ENCODE data around the gene AKIRIN2. TPM values are rescaled to one million over a fixed set of nuclear protein-coding genes. Genes with fewer than 3 reads are reported as not detected.

AKIRIN2 gene
- total and polyA plus RNA-seq, 11 donors, result 15.2 to 54.7 (median 40.7) TPM

DNA sequence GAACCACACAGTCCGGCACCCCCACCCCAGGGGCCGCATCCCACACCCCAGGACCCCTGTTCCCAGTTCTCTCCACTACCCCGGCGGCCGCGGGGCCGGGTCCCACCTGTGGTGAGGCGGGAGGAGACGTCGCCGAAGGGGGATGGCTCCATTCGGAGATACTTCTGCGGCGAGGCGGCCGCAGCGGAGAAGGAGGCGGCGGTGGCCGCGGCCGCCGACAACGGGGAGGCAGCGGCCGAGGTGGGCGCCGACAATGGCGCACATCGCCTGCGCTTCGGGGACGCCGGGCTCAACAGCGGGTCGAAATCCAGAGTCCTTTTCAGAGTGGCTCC, 723 bp downstream of the AKIRIN2 start:
- no peaks in the 10 kb centered on the region for H3K9me3 ChIP-seq
- peak overlapping the region; percentile 82 to 99 (median 96) for H3K27ac ChIP-seq
- intact Hi-C loops (cut with DNase I), result loop anchor here in 6 of 10 donors (2.0 to 10.0 kb wide), 6 partner anchors 91 to 547 kb away; partner anchors contain the start of genes ORC3 (in 3 of the 6), SLC35A1 (in 2 of the 6), ZNF292 (in 2 of the 6) and RARS2 (in 1 of the 6)
- TF ChIP-seq, protein P1, sequence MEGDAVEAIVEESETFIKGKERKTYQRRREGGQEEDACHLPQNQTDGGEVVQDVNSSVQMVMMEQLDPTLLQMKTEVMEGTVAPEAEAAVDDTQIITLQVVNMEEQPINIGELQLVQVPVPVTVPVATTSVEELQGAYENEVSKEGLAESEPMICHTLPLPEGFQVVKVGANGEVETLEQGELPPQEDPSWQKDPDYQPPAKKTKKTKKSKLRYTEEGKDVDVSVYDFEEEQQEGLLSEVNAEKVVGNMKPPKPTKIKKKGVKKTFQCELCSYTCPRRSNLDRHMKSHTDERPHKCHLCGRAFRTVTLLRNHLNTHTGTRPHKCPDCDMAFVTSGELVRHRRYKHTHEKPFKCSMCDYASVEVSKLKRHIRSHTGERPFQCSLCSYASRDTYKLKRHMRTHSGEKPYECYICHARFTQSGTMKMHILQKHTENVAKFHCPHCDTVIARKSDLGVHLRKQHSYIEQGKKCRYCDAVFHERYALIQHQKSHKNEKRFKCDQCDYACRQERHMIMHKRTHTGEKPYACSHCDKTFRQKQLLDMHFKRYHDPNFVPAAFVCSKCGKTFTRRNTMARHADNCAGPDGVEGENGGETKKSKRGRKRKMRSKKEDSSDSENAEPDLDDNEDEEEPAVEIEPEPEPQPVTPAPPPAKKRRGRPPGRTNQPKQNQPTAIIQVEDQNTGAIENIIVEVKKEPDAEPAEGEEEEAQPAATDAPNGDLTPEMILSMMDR (IDR thresholded peaks at IDR 0.05), result no peak
- no peak for TF ChIP-seq POLR2A (IDR thresholded peaks at IDR 0.05)
- peaks cover 0 to 3% (median 0%) of the 10 kb centered on the region in 9 donors for H3K36me3 ChIP-seq
- ATAC-seq, result peak in 2 of 4 donors; percentile 5 to 10
- no peaks in the 10 kb centered on the region for H3K27me3 ChIP-seq
- H3K4me1 ChIP-seq, result peaks cover 0 to 46% (median 22%) of the 10 kb centered on the region in 12 donors
- H3K4me3 ChIP-seq, result peak overlapping the region; percentile 56 to 99 (median 86)
- WGBS, 4 donors, result 0 to 1% (median 1%) methylated on average over 26 to 36 of the region's 36 CpGs
- DNase-seq, result peak in 2 of 5 donors; percentile 40 to 75

DNA sequence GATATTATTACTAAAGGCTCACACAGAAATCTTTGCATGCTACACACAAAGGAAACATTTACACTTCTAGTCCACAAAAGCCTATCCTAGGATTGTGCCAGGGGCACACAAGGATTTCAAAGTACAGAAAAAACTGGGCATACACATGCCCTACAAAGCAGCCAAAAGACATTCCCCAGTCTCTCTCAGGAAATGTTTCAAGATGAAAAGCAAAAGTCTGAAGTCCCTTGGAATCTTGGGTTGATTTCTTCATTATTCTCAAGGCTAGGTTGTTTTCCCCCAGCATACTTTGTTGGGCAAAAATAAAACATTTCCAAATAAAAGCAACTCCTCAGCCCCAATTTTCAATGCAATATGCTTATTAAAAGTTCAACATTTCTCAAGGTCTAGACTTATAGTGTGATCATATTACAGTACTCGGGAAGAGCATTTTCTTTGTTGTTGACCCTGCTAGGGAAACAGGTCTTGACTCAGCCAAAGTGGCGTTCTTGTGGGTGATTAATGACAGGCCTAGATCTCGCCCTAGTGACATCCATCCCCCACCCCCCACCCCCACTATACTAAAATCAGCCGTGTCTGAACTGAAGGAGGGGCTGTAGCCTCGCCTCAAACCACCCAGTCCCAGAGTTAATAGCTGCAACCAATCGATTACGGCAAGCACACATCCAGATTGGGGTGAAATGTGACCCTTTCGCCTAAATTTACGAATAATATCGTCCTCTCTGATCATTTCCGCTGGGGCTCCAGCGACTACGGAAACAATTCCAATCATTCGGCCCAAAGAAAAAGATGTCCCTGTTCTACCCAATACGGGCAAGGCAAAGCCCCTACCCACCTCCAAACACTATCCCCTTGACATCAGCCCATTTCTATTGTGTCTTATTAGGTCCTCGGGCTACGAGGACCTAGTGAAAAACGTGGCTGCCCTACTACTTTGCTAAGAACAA, 1.4 kb downstream of the AKIRIN2 start:
- H3K27me3 ChIP-seq, result no peaks in the 10 kb centered on the region
- peak overlapping the region; percentile 56 to 99 (median 86) for H3K4me3 ChIP-seq
- no peaks in the 10 kb centered on the region for H3K9me3 ChIP-seq
- DNase-seq, result peak in 3 of 5 donors; percentile 21 to 46 (median 40)
- ATAC-seq, result peak; percentile 11 to 33 (median 28)
- H3K4me1 ChIP-seq, result peaks cover 0 to 49% (median 29%) of the 10 kb centered on the region in 12 donors
- WGBS, 4 donors, result 0 to 1% (median 1%) methylated on average over 17 to 18 of the region's 18 CpGs
- H3K27ac ChIP-seq, result peak overlapping the region; percentile 82 to 99 (median 96)
- H3K36me3 ChIP-seq, result peaks cover 0 to 3% (median 0%) of the 10 kb centered on the region in 9 donors
- intact Hi-C loops (cut with DNase I), result loop anchor here in 6 of 10 donors (2.0 to 10.0 kb wide), 6 partner anchors 92 to 546 kb away; partner anchors contain the start of genes ORC3 (in 3 of the 6), SLC35A1 (in 2 of the 6), ZNF292 (in 2 of the 6) and RARS2 (in 1 of the 6)
- TF ChIP-seq, protein P1 (IDR thresholded peaks at IDR 0.05), result peak in 1 of 12 donors; percentile 11
- TF ChIP-seq POLR2A (IDR thresholded peaks at IDR 0.05), result no peak

DNA sequence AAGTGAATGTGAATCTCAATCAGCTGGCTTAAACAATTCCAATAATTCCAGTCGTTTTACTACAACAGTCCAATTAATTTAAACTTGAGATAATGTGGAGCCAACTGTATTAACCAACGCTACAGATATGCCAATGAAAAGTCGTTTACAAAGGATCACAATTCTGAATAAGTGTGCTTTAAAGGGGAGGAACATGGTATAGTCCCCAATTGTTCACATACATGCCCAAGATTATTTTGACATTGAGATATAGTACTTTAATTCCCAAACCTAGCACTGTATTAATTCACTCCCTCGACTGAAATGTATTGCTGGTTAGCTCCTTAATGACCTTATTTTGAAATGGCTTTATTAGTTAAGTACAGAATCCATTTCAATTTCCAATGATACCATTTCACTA, 2.5 kb downstream of the AKIRIN2 start:
- Histone ChIP-seq H3K27me3 (no peaks in the 10 kb centered on the region), H3K27ac (peak overlapping the region in 10 of 12 donors; percentile 39 to 99 (median 95)), H3K4me3 (peak overlapping the region in 11 of 12 donors; percentile 56 to 99 (median 88)), H3K4me1 (peaks cover 4 to 60% (median 38%) of the 10 kb centered on the region in 12 donors), H3K9me3 (no peaks in the 10 kb centered on the region), H3K36me3 (peaks cover 0 to 3% (median 0%) of the 10 kb centered on the region in 9 donors)
- DNase-seq (no peak), ATAC-seq (no peak)
- TF ChIP-seq POLR2A (IDR thresholded peaks at IDR 0.05), result no peak
- TF ChIP-seq, protein P1 (IDR thresholded peaks at IDR 0.05), result no peak
- 1 to 5% (median 4%) methylated on average over 4 of the region's 4 CpGs for WGBS, 4 donors
- intact Hi-C loops (cut with DNase I), result loop anchor here in 2 of 10 donors (5.0 to 10.0 kb wide), 2 partner anchors 37 to 545 kb away; partner anchors contain the start of gene ZNF292 (in 1 of the 2)
